ENCODE measurements around the gene PKN1. TPM values are rescaled to one million over a fixed set of nuclear protein-coding genes. Genes with fewer than 3 reads are reported as not detected.

PKN1 gene
- total and polyA plus RNA-seq, 9 of the 15 experiments (the other 6 are each of a cell fraction or from before 2014, with no cell fraction given): 0.30 to 228 (median 77.5) TPM

DNA sequence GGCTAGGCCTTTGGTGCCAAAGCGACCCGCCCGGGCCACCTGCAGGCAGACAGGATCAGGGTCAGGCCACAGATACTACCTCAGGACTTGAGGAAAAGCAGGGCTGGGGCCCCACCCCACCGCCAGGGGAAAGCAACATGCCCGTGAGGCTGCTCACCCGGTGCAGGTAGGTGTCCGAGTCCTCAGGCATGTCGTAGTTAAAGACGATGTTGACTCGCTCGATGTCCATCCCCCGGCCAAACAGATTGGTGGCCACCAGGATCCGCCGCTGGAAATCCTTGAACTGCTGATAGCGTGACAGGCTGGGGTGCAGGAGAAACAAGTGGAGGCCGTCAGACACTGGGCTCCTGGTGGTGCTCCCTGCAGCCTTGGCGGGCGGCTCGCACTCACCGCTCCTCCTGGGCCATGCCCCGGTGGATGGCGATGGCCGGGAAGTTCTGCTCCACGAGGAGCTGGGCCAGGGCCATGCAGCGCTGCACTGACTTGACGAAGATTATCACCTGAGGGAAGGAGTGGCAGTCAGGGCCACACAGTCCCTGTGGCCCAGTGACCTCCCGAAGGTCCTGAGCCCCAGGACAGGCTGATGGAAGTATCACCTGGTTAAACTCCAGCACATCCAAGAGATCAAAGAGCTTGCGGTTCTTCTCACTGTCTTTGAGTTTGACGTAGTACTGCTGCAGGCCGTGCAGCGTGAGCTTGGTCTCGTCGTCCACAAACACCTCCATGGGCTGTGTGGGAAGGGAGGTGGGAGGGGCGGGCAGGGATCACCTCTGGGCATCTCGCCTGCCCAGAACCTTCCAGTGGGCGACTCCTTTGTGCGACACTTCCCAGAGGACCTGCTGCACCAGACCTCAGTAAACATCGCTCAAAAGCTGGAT is 23.7 kb upstream of the PKN1 start:
- Histone ChIP-seq H4K20me1 (replicated peaks; ENCODE audit: control insufficient read depth, insufficient read depth, low read length) (peaks cover 64% of the 10 kb centered on the region), H3K4me3 (no peak overlapping the region), H2AFZ (ENCODE audit: low read depth, low read length) (no peak overlapping the region), H3K27ac (ENCODE audit: extremely low read depth, low read depth, low read length) (no peak overlapping the region), H3K27me3 (ENCODE audit: control insufficient read depth in 2 of 2, insufficient read depth in 2 of 2, low read length in 2 of 2) (no peaks in the 10 kb centered on the region), H3K9me3 (replicated peaks; ENCODE audit: control insufficient read depth, insufficient read depth, low read depth, low read length) (no peaks in the 10 kb centered on the region), H3K36me3 (ENCODE audit: control insufficient read depth, insufficient read depth, low read length) (peaks cover 93% of the 10 kb centered on the region; the same call in 2 of the 3 replicates), H3K9ac (ENCODE audit: insufficient read depth in 1 of 2, low read depth in 2 of 2, low read length in 2 of 2) (peak overlapping the region in 1 of 2 experiments; percentile 33; a peak in 2 of 4 replicates), H3K79me2 (ENCODE audit: control insufficient read depth, insufficient read depth, low read length) (peaks cover 34% of the 10 kb centered on the region), H3K4me2 (ENCODE audit: insufficient read depth, low read length) (no peak overlapping the region), H3K4me1 (replicated peaks in 1 of 2; ENCODE audit: control insufficient read depth in 2 of 2, insufficient read depth in 2 of 2, low read length in 2 of 2) (peaks cover 5 to 57% of the 10 kb centered on the region in 2 experiments; a peak in 4 of 5 replicates), H3K9me1 (ENCODE audit: control insufficient read depth, insufficient read depth, low read length) (peaks cover 10% of the 10 kb centered on the region)
- no peak for ATAC-seq
- ChIA-PET CTCF (ENCODE audit: low intra/inter-chr PET ratio) (no interaction called here), POLR2A (interaction anchor here (0.6 to 1.4 kb wide), 8 partner anchors 9 to 390 kb away, joined by 3 to 5 read pairs (median 4); partner anchors contain the start of gene DDX39A)
- in situ Hi-C loops (cut with MboI): no loop called here
- FAIRE-seq: no peak
- intact Hi-C loops (cut with micrococcal nuclease): loop anchor here (10.0 kb wide), 1 partner anchor 265 kb away; no protein-coding TSS in a partner anchor
- TSS peak; percentile 47 for BruUV-seq (replicated peaks)
- WGBS (ENCODE audit: insufficient coverage, low coverage, missing lambda C conversion rate): 91% methylated on average over 35 of the region's 38 CpGs
- DNase-seq (ENCODE audit: extremely low read depth in 1 of 4, low spot score in 3 of 4): peak in 2 of 4 experiments; percentile 7 to 11
- TF ChIP-seq PML (IDR thresholded peaks at IDR 0.05; ENCODE audit: low read length): peak; percentile 21; the same call in 1 of the 2 replicates
- 0 out of 2 replicates have a peak, but pooled peaks have one; percentile 1 for TF ChIP-seq MYNN (IDR thresholded peaks at IDR 0.05)
- no peak for TF ChIP-seq MYNN (CRISPR knock-in tag; IDR thresholded peaks at IDR 0.05)
- no peak for TF ChIP-seq ZNF644 (tag; IDR thresholded peaks at IDR 0.05; ENCODE audit: low read depth)
- TF ChIP-seq, protein P1, sequence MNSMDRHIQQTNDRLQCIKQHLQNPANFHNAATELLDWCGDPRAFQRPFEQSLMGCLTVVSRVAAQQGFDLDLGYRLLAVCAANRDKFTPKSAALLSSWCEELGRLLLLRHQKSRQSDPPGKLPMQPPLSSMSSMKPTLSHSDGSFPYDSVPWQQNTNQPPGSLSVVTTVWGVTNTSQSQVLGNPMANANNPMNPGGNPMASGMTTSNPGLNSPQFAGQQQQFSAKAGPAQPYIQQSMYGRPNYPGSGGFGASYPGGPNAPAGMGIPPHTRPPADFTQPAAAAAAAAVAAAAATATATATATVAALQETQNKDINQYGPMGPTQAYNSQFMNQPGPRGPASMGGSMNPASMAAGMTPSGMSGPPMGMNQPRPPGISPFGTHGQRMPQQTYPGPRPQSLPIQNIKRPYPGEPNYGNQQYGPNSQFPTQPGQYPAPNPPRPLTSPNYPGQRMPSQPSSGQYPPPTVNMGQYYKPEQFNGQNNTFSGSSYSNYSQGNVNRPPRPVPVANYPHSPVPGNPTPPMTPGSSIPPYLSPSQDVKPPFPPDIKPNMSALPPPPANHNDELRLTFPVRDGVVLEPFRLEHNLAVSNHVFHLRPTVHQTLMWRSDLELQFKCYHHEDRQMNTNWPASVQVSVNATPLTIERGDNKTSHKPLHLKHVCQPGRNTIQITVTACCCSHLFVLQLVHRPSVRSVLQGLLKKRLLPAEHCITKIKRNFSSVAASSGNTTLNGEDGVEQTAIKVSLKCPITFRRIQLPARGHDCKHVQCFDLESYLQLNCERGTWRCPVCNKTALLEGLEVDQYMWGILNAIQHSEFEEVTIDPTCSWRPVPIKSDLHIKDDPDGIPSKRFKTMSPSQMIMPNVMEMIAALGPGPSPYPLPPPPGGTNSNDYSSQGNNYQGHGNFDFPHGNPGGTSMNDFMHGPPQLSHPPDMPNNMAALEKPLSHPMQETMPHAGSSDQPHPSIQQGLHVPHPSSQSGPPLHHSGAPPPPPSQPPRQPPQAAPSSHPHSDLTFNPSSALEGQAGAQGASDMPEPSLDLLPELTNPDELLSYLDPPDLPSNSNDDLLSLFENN (IDR thresholded peaks at IDR 0.05; ENCODE audit: low read depth in 2 of 2, low read length in 2 of 2): no peak
- TF ChIP-seq POLR2AphosphoS5 (IDR thresholded peaks at IDR 0.05; ENCODE audit: control insufficient read depth, insufficient read depth, low read depth, low read length): peak; percentile 31; the same call in 1 of the 2 replicates
- TF ChIP-seq POLR2B (IDR thresholded peaks at IDR 0.05; ENCODE audit: low read depth, partially characterized antibody): peak; percentile 8
- TF ChIP-seq ZNF165 (CRISPR knock-in tag; IDR thresholded peaks at IDR 0.05; ENCODE audit: borderline replicate concordance): 0 out of 2 replicates have a peak, but pooled peaks have one; percentile 42
- peak; percentile 48 for TF ChIP-seq POLR2A (conservative IDR thresholded peaks at IDR 0.05)
- no peak for TF ChIP-seq BRF1 (IDR thresholded peaks at IDR 0.05; ENCODE audit: borderline replicate concordance, extremely low read depth, insufficient read length)
- peak; percentile 79 for TF ChIP-seq RBM22 (IDR thresholded peaks at IDR 0.05; ENCODE audit: low read depth, low read length, poor library complexity, severe bottlenecking)
- TF ChIP-seq, protein P2, sequence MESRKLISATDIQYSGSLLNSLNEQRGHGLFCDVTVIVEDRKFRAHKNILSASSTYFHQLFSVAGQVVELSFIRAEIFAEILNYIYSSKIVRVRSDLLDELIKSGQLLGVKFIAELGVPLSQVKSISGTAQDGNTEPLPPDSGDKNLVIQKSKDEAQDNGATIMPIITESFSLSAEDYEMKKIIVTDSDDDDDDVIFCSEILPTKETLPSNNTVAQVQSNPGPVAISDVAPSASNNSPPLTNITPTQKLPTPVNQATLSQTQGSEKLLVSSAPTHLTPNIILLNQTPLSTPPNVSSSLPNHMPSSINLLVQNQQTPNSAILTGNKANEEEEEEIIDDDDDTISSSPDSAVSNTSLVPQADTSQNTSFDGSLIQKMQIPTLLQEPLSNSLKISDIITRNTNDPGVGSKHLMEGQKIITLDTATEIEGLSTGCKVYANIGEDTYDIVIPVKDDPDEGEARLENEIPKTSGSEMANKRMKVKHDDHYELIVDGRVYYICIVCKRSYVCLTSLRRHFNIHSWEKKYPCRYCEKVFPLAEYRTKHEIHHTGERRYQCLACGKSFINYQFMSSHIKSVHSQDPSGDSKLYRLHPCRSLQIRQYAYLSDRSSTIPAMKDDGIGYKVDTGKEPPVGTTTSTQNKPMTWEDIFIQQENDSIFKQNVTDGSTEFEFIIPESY (CRISPR knock-in tag; IDR thresholded peaks at IDR 0.05): peak; percentile 68; the same call in 1 of the 2 replicates
- TF ChIP-seq NBN (IDR thresholded peaks at IDR 0.05; ENCODE audit: low read depth): no peak
- peak; percentile 76 for TF ChIP-seq SIRT6 (IDR thresholded peaks at IDR 0.05; ENCODE audit: low read depth, low read length)
- TF ChIP-seq SUPT5H (IDR thresholded peaks at IDR 0.05): peak; percentile 57
- TF ChIP-seq NFXL1 (CRISPR knock-in tag; IDR thresholded peaks at IDR 0.05): no peak
- TF ChIP-seq MCM3 (IDR thresholded peaks at IDR 0.05): no peak
